Spleen (tissue), 7 donors: ENCODE measurements around the gene TRPV4.

Experiments
- POLR2A ChIP-seq, 3 donors: fragments of 450-650 bp; IDR thresholded peaks; one replicate each; pipeline ENCODE4 v1.5.1; 2017; ENCODE audit warnings: antibody characterized with exemption in 3 of 3, mild to moderate bottlenecking in 1 of 3
- TF ChIP-seq, protein P1 (sequence below), 11 experiments: fragments of 200-600 bp in 7 of 11; fragments of 450-650 bp in 4 of 11; sonication (generic) in 4 of 11; IDR thresholded peaks in 8 of 11; conservative IDR thresholded peaks in 3 of 11; 1 replicate in 7 of 11; 2 replicates in 4 of 11; pipeline versions ENCODE4 v1.4.0 to v1.8.0; 2016 to 2021; ENCODE audit warnings: antibody characterized with exemption in 11 of 11, inconsistent platforms in 4 of 11, mild to moderate bottlenecking in 1 of 11
- donor health status: DM: no; HTN: no; CAD: no; lungs with moderate emphysema.
- donor health status: DM: no; HTN: no; CAD: no.
- donor health status: DM: no; HTN: no; CAD: no.

DNA sequence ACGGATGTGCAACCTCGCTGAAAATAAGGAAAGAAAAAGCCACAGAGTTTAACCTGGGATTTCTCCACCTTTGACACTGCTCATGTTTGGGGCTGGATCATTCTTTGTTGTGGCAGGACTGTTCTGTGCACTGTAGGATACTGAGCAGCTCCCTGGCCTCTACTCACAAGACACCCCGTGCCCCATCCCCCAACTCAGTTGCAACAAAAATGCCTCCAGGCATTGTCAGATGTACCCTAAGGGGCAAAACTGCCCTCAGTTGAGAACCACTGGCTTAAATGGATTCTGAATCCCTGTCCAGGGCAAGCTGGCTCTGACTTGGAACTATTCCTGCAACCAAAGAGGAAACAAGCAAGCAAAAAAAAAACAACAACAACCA is 45.0 kb upstream of the TRPV4 start:
- TF ChIP-seq, protein P1, sequence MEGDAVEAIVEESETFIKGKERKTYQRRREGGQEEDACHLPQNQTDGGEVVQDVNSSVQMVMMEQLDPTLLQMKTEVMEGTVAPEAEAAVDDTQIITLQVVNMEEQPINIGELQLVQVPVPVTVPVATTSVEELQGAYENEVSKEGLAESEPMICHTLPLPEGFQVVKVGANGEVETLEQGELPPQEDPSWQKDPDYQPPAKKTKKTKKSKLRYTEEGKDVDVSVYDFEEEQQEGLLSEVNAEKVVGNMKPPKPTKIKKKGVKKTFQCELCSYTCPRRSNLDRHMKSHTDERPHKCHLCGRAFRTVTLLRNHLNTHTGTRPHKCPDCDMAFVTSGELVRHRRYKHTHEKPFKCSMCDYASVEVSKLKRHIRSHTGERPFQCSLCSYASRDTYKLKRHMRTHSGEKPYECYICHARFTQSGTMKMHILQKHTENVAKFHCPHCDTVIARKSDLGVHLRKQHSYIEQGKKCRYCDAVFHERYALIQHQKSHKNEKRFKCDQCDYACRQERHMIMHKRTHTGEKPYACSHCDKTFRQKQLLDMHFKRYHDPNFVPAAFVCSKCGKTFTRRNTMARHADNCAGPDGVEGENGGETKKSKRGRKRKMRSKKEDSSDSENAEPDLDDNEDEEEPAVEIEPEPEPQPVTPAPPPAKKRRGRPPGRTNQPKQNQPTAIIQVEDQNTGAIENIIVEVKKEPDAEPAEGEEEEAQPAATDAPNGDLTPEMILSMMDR (IDR thresholded peaks at IDR 0.05 in 8 of 11, conservative IDR thresholded peaks at IDR 0.05 in 3 of 11), result no peak
- no peak for TF ChIP-seq POLR2A (IDR thresholded peaks at IDR 0.05)
